ENCODE measurements around the gene SYCP3.

- TF ChIP-seq CTCF (conservative IDR thresholded peaks at IDR 0.05) (no peak), ZFX (IDR thresholded peaks at IDR 0.05) (no peak)
These were observed 29.5 kb upstream of the SYCP3 start for GRCh38 chr12:101768781-101769180.

Data from C4-2B (cell line).